Kasumi-1 (cell line): Measurements from ENCODE around the gene EXOSC6.
"Not testable (repeated sequence)": the region's sequence is repeated elsewhere in the genome, so short reads cannot be mapped to it uniquely, and the experiment has no call there.

Experiments used
- DNase-seq, 2 experiments: peaks; one replicate each; lab custom pipeline; 2025; lab: John Stamatoyannopoulos, UW

EXOSC6 gene

GRCh38 chr16:70198666-70199065 lies 53.1 kb downstream of the EXOSC6 start:
- not testable (repeated sequence) for DNase-seq

GRCh38 chr16:70198230-70198629 lies 53.5 kb downstream of the EXOSC6 start:
- not testable (repeated sequence) for DNase-seq

- not testable (repeated sequence) for DNase-seq
Observed at GRCh38 chr16:70197611-70198010, 54.1 kb downstream of the EXOSC6 start.
